ENCODE results near the gene ITSN2. TPM values are rescaled to one million over a fixed set of nuclear protein-coding genes. Genes with fewer than 3 reads are reported as not detected.
"Not testable (repeated sequence)": the region's sequence is repeated elsewhere in the genome, so short reads cannot be mapped to it uniquely, and the experiment has no call there.

Gene ITSN2
- 13.8 and 20.8 TPM in 2 replicates for total RNA-seq (2014; rRNA removed)
- polyA plus RNA-seq (2012): 5.4 TPM

- DNase-seq (ENCODE audit: low read depth): peak; percentile 57
These were observed at the start of gene ITSN2 for GRCh38 chr2:24360050-24360962. TSS of gene ITSN2 (minus strand) at chr2:24360536. CDS start at chr2:24328082, 32,454 bp downstream.

- DNase-seq (ENCODE audit: low read depth): peak; percentile 92
These were observed 48.8 kb upstream of the ITSN2 start for GRCh38 chr2:24409171-24409570.

GRCh38 chr2:24408704-24409103 is 48.4 kb upstream of the ITSN2 start:
- DNase-seq (ENCODE audit: low read depth): not testable (repeated sequence)

- peak; percentile 56 for DNase-seq (ENCODE audit: low read depth)
These were observed 44.2 kb upstream of the ITSN2 start for GRCh38 chr2:24404491-24404921.

- DNase-seq (ENCODE audit: low read depth): no peak
These were observed 43.5 kb upstream of the ITSN2 start for GRCh38 chr2:24403832-24404212.

GRCh38 chr2:24403168-24403831 is 43.0 kb upstream of the ITSN2 start:
- no peak for DNase-seq (ENCODE audit: low read depth)

GRCh38 chr2:24402242-24403097 is 42.1 kb upstream of the ITSN2 start:
- no peak for DNase-seq (ENCODE audit: low read depth)

GRCh38 chr2:24400207-24400907 is 40.0 kb upstream of the ITSN2 start:
- DNase-seq (ENCODE audit: low read depth): no peak

GRCh38 chr2:24399434-24400206 is 39.3 kb upstream of the ITSN2 start:
- no peak for DNase-seq (ENCODE audit: low read depth)

GRCh38 chr2:24394998-24395397 is 34.7 kb upstream of the ITSN2 start:
- no peak for DNase-seq (ENCODE audit: low read depth)

GRCh38 chr2:24392542-24393059 is 32.3 kb upstream of the ITSN2 start:
- DNase-seq (ENCODE audit: low read depth): no peak

GRCh38 chr2:24385366-24385765 is 25.0 kb upstream of the ITSN2 start:
- no peak for DNase-seq (ENCODE audit: low read depth)

- peak; percentile 64 for DNase-seq (ENCODE audit: low read depth)
These were observed 22.2 kb upstream of the ITSN2 start for GRCh38 chr2:24382363-24383073.

GRCh38 chr2:24380820-24381219 is 20.5 kb upstream of the ITSN2 start:
- no peak for DNase-seq (ENCODE audit: low read depth)

- no peak for DNase-seq (ENCODE audit: low read depth)
These were observed 15.2 kb upstream of the ITSN2 start for GRCh38 chr2:24375349-24376087.

GRCh38 chr2:24374301-24374700 is 14.0 kb upstream of the ITSN2 start:
- no peak for DNase-seq (ENCODE audit: low read depth)

- DNase-seq (ENCODE audit: low read depth): no peak
These were observed 11.7 kb upstream of the ITSN2 start for GRCh38 chr2:24372033-24372432.

- DNase-seq (ENCODE audit: low read depth): no peak
These were observed 5.5 kb upstream of the ITSN2 start for GRCh38 chr2:24365826-24366225.

- peak; percentile 63 for DNase-seq (ENCODE audit: low read depth)
These were observed 4.7 kb upstream of the ITSN2 start for GRCh38 chr2:24365051-24365450.
